ENCODE results near the gene GPR25. TPM values are rescaled to one million over a fixed set of nuclear protein-coding genes. Genes with fewer than 3 reads are reported as not detected.
A peak's percentile ranks its signal among the peaks of the same experiment; 100 is the strongest.

GPR25 gene
- total RNA-seq = 1 to 10 TPM; 2.7 to 3.3 TPM
- polyA plus RNA-seq (2013, experiment 1 of 2) = 13.2 TPM
- polyA plus RNA-seq (2013, experiment 2 of 2) = 9.6 TPM
- 0 to 4.8 (median 0.59) reads per million in 172 experiments for total RNA-seq

GRCh38 chr1:200872446-200873115 is at the start of gene GPR25:
Gene GPR25 (plus strand): TSS chr1:200872981. CDS start chr1:200873038, 57 bp downstream.
- CTCF ChIA-PET = no interaction called here
- Histone ChIP-seq H3K4me1 (ENCODE audit: insufficient read depth, low read length) (peaks cover 66% of the 10 kb centered on the region), H3K4me3 (ENCODE audit: low read length) (peak within 1 kb of the TSS; percentile 46), H3K9me3 (ENCODE audit: control insufficient read depth in 1 of 2, insufficient read depth in 1 of 2, low read length in 2 of 2) (peaks cover 0 to 5% of the 10 kb centered on the region in 2 experiments), H3K27ac (ENCODE audit: low read depth in 1 of 2, low read length in 2 of 2) (peak within 1 kb of the TSS in 1 of 2 donors; percentile 1), H3K27me3 (ENCODE audit: control insufficient read depth in 1 of 2, insufficient read depth in 2 of 2, low read length in 2 of 2) (peaks cover 3 to 4% of the 10 kb centered on the region in 2 experiments), H3K36me3 (ENCODE audit: insufficient read depth, low read length) (no peaks in the 10 kb centered on the region)
- no peak for TF ChIP-seq CTCF (IDR thresholded peaks at IDR 0.05)
- Mint-ChIP-seq H3K9me3 (no peaks in the 10 kb centered on the region), H3K36me3 (ENCODE audit: low read depth) (no peaks in the 10 kb centered on the region), H3K27ac (peak within 1 kb of the TSS; percentile 80), H3K4me1 (ENCODE audit: low read depth) (peaks cover 60% of the 10 kb centered on the region), H3K4me3 (peak within 1 kb of the TSS; percentile 76), H3K27me3 (peaks cover 41% of the 10 kb centered on the region)
- ATAC-seq (ENCODE audit: poor library complexity) (peak; percentile 39), DNase-seq (no peak)
- intact Hi-C loops (cut with DNase I, micrococcal nuclease) = no loop called here
- POLR2A ChIA-PET = interaction anchor here (1.1 kb wide), 1 partner anchor 15 kb away, joined by 4 read pairs; no protein-coding TSS in a partner anchor

- Histone ChIP-seq H3K27me3 (ENCODE audit: control insufficient read depth in 1 of 2, insufficient read depth in 2 of 2, low read length in 2 of 2) (no peaks in the 10 kb centered on the region), H3K9me3 (ENCODE audit: control insufficient read depth in 1 of 2, insufficient read depth in 1 of 2, low read length in 2 of 2) (no peaks in the 10 kb centered on the region), H3K27ac (ENCODE audit: low read depth in 1 of 2, low read length in 2 of 2) (no peak overlapping the region), H3K4me1 (ENCODE audit: insufficient read depth, low read length) (no peaks in the 10 kb centered on the region), H3K4me3 (ENCODE audit: low read length) (no peak overlapping the region), H3K36me3 (ENCODE audit: insufficient read depth, low read length) (no peaks in the 10 kb centered on the region)
- intact Hi-C loops (cut with DNase I, micrococcal nuclease) = no loop called here
- Mint-ChIP-seq H3K36me3 (ENCODE audit: low read depth) (peaks cover 8% of the 10 kb centered on the region), H3K27me3 (no peaks in the 10 kb centered on the region), H3K27ac (no peak overlapping the region), H3K9me3 (peaks cover under 1% of the 10 kb centered on the region), H3K4me1 (ENCODE audit: low read depth) (peaks cover 7% of the 10 kb centered on the region), H3K4me3 (no peak overlapping the region)
- TF ChIP-seq CTCF (IDR thresholded peaks at IDR 0.05) = no peak
- ChIA-PET POLR2A (no interaction called here), CTCF (no interaction called here)
- no peak for ATAC-seq (ENCODE audit: poor library complexity)
- DNase-seq = no peak
Measured at GRCh38 chr1:200831091-200831490, 41.7 kb upstream of the GPR25 start.

GRCh38 chr1:200834383-200834782 is 38.4 kb upstream of the GPR25 start:
- CTCF ChIA-PET = no interaction called here
- peaks cover 17% of the 10 kb centered on the region for H3K36me3 Mint-ChIP-seq (ENCODE audit: low read depth)
- H3K36me3 ChIP-seq (ENCODE audit: insufficient read depth, low read length) = no peaks in the 10 kb centered on the region
- intact Hi-C loops (cut with DNase I, micrococcal nuclease) = no loop called here
- ATAC-seq (ENCODE audit: poor library complexity) (no peak), DNase-seq (no peak)
- H3K27ac ChIP-seq (ENCODE audit: low read depth in 1 of 2, low read length in 2 of 2) = no peak overlapping the region
- no peak overlapping the region for H3K4me3 Mint-ChIP-seq
- no peak for TF ChIP-seq CTCF (IDR thresholded peaks at IDR 0.05)
- H3K9me3 ChIP-seq (ENCODE audit: control insufficient read depth in 1 of 2, insufficient read depth in 1 of 2, low read length in 2 of 2) = no peaks in the 10 kb centered on the region
- H3K27ac Mint-ChIP-seq = no peak overlapping the region
- POLR2A ChIA-PET = no interaction called here
- no peaks in the 10 kb centered on the region for H3K27me3 ChIP-seq (ENCODE audit: control insufficient read depth in 1 of 2, insufficient read depth in 2 of 2, low read length in 2 of 2)
- H3K9me3 Mint-ChIP-seq = peaks cover 2% of the 10 kb centered on the region
- H3K4me1 ChIP-seq (ENCODE audit: insufficient read depth, low read length) = no peaks in the 10 kb centered on the region
- H3K27me3 Mint-ChIP-seq = no peaks in the 10 kb centered on the region
- no peak overlapping the region for H3K4me3 ChIP-seq (ENCODE audit: low read length)
- no peaks in the 10 kb centered on the region for H3K4me1 Mint-ChIP-seq (ENCODE audit: low read depth)
